ENCODE results near the gene DISC1.

DNA sequence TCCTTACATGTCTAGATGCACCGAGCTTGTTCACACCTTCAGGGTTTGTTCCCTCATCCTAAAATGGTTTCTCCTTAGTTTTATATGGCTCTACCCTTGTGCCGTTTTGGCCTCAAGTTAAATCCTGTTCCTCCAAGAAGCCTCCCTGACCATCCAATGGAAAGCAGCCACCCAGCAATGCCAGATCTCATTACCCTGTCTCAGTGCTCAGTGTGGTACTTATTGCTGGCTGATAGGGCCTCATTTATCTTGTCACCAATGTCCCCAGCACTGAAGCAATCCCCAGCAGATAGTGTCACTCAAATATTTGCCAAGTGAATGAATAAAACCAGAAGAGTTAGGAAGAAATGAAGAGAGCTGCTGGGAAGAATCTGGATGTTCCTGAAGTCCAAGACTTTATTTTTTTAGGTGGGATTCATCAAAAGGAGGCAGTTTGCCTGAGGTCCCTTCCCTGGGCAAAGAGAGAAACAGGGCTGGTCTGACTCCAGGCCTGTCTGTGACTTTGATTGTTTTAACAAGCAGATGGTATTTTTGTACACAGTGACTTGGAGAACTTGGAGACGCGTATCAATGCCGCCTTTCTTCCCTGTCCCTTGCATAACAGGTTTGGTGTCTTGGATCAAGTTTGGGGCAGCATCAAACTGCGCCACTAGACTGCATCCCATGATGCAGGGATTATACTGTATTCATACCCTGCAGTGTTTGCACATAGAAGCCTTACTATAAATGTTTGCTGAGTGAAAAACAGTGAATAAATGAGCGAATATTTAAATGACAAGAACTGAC is 221.2 kb downstream of the DISC1 start:
- TF ChIP-seq, protein P1, sequence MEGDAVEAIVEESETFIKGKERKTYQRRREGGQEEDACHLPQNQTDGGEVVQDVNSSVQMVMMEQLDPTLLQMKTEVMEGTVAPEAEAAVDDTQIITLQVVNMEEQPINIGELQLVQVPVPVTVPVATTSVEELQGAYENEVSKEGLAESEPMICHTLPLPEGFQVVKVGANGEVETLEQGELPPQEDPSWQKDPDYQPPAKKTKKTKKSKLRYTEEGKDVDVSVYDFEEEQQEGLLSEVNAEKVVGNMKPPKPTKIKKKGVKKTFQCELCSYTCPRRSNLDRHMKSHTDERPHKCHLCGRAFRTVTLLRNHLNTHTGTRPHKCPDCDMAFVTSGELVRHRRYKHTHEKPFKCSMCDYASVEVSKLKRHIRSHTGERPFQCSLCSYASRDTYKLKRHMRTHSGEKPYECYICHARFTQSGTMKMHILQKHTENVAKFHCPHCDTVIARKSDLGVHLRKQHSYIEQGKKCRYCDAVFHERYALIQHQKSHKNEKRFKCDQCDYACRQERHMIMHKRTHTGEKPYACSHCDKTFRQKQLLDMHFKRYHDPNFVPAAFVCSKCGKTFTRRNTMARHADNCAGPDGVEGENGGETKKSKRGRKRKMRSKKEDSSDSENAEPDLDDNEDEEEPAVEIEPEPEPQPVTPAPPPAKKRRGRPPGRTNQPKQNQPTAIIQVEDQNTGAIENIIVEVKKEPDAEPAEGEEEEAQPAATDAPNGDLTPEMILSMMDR (conservative IDR thresholded peaks at IDR 0.05; ENCODE audit: low read depth in 2 of 2) = no peak
- TF ChIP-seq POLR2AphosphoS5 (IDR thresholded peaks at IDR 0.05; ENCODE audit: low read depth) (no peak), JUNB (IDR thresholded peaks at IDR 0.05; ENCODE audit: unreplicated experiment) (no peak), CREB1 (CRISPR knock-in tag; IDR thresholded peaks at IDR 0.05; ENCODE audit: low read depth) (no peak), EZH2 (IDR thresholded peaks at IDR 0.05; ENCODE audit: low read depth, unreplicated experiment) (no peak)
